ENCODE measurements around the gene TMTC4. TPM values are rescaled to one million over a fixed set of nuclear protein-coding genes. Genes with fewer than 3 reads are reported as not detected.

TMTC4 gene
- total RNA-seq, 1 experiment from 2014 or later, result 28.1 TPM

DNA sequence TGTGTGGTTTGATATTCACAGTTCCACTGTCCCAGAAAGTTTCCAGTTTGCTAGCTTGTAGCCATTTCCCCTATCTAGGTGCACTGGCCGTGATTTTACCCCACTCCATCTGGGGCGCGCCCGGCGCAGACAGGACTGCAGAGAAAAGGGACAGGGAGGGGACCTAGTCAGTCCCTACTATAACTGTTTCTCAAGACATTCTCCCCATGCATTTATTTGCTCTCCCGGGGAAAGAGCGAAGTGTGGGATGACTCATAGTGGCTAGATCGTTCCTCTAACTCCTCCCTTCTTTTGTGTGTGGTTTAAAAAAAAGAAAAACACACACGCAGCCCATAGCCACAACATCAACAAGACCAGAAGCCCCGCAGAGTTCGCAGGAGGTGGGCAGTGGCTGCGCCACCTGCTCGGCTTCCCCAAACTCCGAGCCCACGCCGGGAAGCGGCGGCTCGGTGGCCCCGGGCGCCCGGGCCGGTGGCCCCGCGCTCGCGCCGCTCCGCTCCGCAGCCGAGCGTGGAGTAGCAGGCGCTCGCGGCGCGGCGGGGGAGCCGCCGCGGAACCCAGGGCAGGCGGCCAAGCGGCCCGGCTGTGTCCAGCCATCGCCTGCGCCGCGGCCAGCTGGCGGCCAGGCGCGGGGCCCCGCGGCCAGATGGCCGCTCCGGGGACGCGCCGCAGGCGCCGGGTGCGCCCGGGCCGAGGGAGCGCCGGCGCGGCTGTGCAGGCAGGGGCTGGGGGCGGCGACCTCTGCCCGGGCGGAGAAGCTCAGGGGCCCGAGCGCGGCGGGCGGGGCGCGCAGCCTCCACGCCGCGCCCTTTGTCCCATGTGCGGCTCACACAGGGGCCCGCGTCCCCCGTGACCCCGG, 653 bp downstream of the TMTC4 start:
- H2AFZ ChIP-seq (ENCODE audit: low read length), result no peak overlapping the region
- H3K4me3 Mint-ChIP-seq, result peak overlapping the region; percentile 85 to 93
- no peak for DNase-seq

More for the DNA sequence above, 653 bp downstream of the TMTC4 start:
- no peaks in the 10 kb centered on the region; the same call in 1 of the 2 replicates for H3K27me3 ChIP-seq (ENCODE audit: insufficient read depth, low read length)
- H3K9ac ChIP-seq (ENCODE audit: extremely low read depth, insufficient read length, low read length), result peak overlapping the region; percentile 10
- peak overlapping the region; percentile 44; the same call in 1 of the 2 replicates for H3K14ac ChIP-seq (ENCODE audit: insufficient read depth, low read length)
- H3K36me3 Mint-ChIP-seq (ENCODE audit: insufficient read depth in 1 of 3, low read depth in 3 of 3), result peaks cover 3 to 11% (median 9%) of the 10 kb centered on the region in 3 experiments
- H4K8ac ChIP-seq (replicated peaks; ENCODE audit: insufficient read length, low read depth, low read length), result no peak overlapping the region
- H2BK120ac ChIP-seq (ENCODE audit: low read depth, low read length, poor library complexity, severe bottlenecking), result no peak overlapping the region
- H3K4me2 ChIP-seq (ENCODE audit: insufficient read depth, insufficient read length, low read length), result peak overlapping the region; percentile 78
- H3K9me3 Mint-ChIP-seq, result no peaks in the 10 kb centered on the region; a peak in 2 of 5 replicates
- TF ChIP-seq, protein P1, sequence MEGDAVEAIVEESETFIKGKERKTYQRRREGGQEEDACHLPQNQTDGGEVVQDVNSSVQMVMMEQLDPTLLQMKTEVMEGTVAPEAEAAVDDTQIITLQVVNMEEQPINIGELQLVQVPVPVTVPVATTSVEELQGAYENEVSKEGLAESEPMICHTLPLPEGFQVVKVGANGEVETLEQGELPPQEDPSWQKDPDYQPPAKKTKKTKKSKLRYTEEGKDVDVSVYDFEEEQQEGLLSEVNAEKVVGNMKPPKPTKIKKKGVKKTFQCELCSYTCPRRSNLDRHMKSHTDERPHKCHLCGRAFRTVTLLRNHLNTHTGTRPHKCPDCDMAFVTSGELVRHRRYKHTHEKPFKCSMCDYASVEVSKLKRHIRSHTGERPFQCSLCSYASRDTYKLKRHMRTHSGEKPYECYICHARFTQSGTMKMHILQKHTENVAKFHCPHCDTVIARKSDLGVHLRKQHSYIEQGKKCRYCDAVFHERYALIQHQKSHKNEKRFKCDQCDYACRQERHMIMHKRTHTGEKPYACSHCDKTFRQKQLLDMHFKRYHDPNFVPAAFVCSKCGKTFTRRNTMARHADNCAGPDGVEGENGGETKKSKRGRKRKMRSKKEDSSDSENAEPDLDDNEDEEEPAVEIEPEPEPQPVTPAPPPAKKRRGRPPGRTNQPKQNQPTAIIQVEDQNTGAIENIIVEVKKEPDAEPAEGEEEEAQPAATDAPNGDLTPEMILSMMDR (conservative IDR thresholded peaks at IDR 0.05), result no peak
- no peak overlapping the region for H4K5ac ChIP-seq (ENCODE audit: insufficient read length, low read depth, low read length)
- no peak overlapping the region for H2AK5ac ChIP-seq (ENCODE audit: insufficient read length, low read length)
- no peaks in the 10 kb centered on the region for H4K20me1 ChIP-seq (ENCODE audit: control insufficient read depth, insufficient read depth, insufficient read length)
- no peak overlapping the region for H2BK15ac ChIP-seq (ENCODE audit: low read depth, low read length)
- peaks cover 17% of the 10 kb centered on the region for H3K27me3 Mint-ChIP-seq (ENCODE audit: low read depth)
- no peak overlapping the region for H2BK20ac ChIP-seq (ENCODE audit: low read depth, low read length, poor library complexity, severe bottlenecking)
- H3K4me1 Mint-ChIP-seq, result peaks cover 26 to 27% of the 10 kb centered on the region in 2 experiments
- no peak overlapping the region for H3K56ac ChIP-seq (ENCODE audit: insufficient read length, low read depth, low read length)
- no peak overlapping the region for H3K23ac ChIP-seq (ENCODE audit: insufficient read length, low read depth, low read length)
- H3K4me1 ChIP-seq (ENCODE audit: insufficient read depth, low read length), result no peaks in the 10 kb centered on the region
- H3K79me1 ChIP-seq (ENCODE audit: insufficient read depth, low read depth, low read length, poor library complexity, severe bottlenecking), result no peaks in the 10 kb centered on the region
- H2BK5ac ChIP-seq (ENCODE audit: insufficient read length, low read length), result no peak overlapping the region
- H3T11ph ChIP-seq (ENCODE audit: low read length), result no peak overlapping the region
- no peak overlapping the region for H3K18ac ChIP-seq (ENCODE audit: insufficient read length, low read depth, low read length)
- H3K79me2 ChIP-seq (ENCODE audit: insufficient read depth, low read length), result no peaks in the 10 kb centered on the region; the same call in 1 of the 2 replicates
- H2BK12ac ChIP-seq (ENCODE audit: insufficient read length, low read depth, low read length), result no peak overlapping the region
- no CpG with 5 or more reads among the region's 86 CpGs for WGBS (ENCODE audit: extremely low coverage, insufficient read length, low lambda C conversion rate)
- H3K27ac Mint-ChIP-seq, result peak overlapping the region; percentile 12 to 77 (median 76); a peak in 2 of 7 replicates
- no peak overlapping the region for H3K4ac ChIP-seq (ENCODE audit: low read depth, low read length)
- H3K27ac ChIP-seq (ENCODE audit: insufficient read length, low read depth, low read length), result no peak overlapping the region
- H3K9me3 ChIP-seq (ENCODE audit: control insufficient read depth, low read depth, low read length), result no peaks in the 10 kb centered on the region
- H3K23me2 ChIP-seq (ENCODE audit: insufficient read length, low read depth, low read length, poor library complexity, severe bottlenecking), result peaks cover 13% of the 10 kb centered on the region
- no peak overlapping the region for H4K91ac ChIP-seq (ENCODE audit: insufficient read length, low read depth, low read length)
